Stimulated activated CD4-positive, alpha-beta T cell treated with anti-CD3 and anti-CD28 coated beads, Interleukin-12 subunit alpha, Interleukin-12 subunit beta, amount 100 ng/mL, for 4 hours (primary cell): ENCODE measurements around the gene ANO1.

Experiments used
- DNase-seq: peaks from one replicate; pipeline ENCODE4 v3.0.0-alpha.2; 2020

The ANO1 gene

DNA sequence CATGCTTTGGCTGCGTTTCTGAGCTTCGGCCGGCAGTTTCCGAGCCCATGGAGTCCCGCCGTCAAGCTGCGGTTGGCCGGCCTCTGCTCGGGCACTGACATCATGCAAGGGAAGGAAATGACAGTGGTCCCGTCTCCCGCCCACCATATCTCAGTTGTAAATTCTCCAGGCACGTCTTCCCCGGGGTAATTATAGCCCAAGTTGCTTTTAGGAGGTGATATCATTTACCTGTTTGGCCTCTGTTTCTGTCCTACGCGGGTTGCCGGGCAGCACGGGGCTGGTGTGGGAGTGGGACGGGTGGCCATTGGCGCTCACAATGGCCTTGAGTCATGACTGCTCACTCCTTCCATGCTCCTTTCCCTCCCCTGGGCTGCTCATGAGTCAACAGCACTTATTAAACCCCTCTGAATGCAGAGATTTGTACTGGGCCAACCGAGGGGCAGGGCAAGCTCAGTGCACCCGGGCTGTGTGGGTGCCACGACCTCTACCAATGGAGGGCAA lies 4.2 kb upstream of the ANO1 start:
- no peak for DNase-seq

- DNase-seq = no peak
Observed at GRCh38 chr11:70074746-70075145, 3.4 kb upstream of the ANO1 start.

DNA sequence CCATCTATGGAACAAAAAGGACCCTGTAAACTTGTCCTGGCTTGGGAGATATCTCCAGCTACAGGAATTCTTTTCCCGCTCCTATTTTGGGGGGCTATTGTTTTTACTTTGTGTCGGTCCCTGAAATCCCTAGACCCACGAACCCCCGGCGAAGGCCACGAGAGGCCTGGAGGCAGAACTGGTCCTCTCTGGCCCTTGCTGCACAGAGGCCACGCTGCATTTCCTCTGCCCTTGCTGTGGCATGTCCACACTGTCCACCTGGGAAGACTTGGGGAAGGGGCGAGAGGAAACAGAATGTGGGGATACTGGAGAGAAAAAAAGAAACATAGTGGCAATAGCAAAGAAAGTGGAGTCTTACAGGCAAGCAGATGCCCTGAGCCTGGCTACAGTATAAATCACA lies 2.3 kb upstream of the ANO1 start:
- no peak for DNase-seq

- DNase-seq = no peak
Observed at GRCh38 chr11:70076461-70076931, 1.6 kb upstream of the ANO1 start.

DNA sequence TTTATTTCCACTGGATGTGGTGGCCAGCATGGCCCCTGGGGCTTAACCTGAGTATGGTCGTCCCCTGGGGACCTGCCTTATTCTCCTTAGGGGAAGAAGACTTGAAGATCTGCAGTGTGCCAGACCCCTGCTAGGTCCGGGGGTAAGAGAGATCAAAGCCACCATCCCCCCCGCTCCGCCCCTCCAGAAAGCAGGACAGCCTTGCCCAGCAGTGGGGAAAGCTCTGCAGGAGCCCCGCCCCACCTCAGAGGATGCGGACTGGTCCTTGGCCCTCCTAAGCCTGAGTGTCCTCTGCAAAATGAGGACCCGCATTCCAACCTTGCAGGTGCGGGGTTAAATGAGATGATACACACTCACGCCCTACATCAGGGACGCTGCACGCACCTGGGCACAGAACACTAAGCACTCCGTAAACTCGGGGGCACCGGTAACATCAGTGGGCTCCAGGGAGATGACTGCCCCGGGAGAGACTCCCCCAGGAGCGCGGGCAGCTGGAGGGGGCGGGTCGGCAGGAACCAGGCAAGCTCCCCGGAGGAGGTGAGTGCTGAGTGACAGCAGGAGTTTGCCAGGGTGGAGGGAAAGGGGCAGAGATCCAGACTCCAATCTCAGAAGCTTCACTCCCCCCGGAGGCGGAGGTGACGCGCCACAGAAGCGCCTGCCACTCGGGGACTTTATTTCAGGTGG lies 564 bp upstream of the ANO1 start:
- DNase-seq = no peak

GRCh38 chr11:70078781-70079616 lies 882 bp downstream of the ANO1 start:
- no peak for DNase-seq

DNA sequence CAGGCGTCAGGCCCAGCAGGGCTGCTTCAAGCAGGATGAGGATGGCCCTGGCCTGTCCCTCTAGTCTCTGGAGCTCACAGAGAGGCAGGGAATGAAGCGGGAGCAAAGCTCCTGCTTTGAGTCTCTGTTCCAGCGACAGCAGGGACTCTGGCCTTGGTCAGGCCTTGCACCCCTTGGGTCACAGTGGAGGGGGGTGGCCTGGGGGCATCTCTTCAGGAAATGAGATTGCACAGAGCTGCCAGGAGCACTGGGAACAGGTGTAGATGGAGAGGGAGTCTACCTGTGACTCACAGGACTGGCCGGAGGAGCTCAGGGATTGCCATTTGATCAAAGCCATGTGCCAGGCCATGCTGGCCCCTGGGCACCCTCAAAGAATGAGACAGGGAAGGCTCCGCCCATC lies 1.6 kb downstream of the ANO1 start:
- no peak for DNase-seq

DNA sequence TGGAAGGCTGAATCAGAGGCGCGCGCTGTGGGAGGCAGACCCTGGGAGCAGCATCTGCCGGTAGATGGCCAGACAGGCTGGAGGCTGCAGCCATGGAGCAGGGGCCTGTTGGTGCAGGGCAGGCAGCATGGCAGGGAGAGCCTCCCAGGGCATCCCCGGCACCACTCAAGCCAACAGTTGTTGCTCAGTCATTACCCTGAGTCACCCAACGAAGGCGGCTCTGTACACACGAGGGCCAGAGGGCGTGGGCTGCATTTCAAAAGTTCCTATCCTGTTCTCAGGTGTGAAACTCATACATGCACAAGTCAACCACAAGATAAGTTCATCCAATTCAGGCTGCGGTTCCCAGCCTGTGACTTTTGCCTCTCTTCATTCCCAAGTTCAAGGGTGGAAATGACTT lies 2.6 kb downstream of the ANO1 start:
- no peak for DNase-seq

DNA sequence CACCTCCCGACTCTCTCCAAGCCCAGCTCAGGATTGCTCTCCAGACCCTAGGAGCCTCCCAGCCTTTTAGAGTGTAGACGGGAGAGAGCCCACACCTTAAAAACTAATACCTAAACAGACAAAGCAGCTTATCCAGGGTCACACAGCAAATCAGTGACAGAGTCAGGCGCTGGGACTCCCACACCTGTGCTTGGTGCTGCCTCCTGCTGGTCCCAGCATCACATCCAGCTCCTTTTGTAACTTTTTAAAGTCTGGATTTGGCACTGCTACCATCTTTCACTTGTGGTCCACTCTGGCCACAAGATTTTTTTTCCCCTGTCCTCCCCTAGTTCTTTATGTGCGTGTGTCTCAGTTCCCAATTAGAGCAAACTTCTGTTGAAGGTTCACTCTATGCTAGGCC lies 4.7 kb downstream of the ANO1 start:
- no peak for DNase-seq

DNA sequence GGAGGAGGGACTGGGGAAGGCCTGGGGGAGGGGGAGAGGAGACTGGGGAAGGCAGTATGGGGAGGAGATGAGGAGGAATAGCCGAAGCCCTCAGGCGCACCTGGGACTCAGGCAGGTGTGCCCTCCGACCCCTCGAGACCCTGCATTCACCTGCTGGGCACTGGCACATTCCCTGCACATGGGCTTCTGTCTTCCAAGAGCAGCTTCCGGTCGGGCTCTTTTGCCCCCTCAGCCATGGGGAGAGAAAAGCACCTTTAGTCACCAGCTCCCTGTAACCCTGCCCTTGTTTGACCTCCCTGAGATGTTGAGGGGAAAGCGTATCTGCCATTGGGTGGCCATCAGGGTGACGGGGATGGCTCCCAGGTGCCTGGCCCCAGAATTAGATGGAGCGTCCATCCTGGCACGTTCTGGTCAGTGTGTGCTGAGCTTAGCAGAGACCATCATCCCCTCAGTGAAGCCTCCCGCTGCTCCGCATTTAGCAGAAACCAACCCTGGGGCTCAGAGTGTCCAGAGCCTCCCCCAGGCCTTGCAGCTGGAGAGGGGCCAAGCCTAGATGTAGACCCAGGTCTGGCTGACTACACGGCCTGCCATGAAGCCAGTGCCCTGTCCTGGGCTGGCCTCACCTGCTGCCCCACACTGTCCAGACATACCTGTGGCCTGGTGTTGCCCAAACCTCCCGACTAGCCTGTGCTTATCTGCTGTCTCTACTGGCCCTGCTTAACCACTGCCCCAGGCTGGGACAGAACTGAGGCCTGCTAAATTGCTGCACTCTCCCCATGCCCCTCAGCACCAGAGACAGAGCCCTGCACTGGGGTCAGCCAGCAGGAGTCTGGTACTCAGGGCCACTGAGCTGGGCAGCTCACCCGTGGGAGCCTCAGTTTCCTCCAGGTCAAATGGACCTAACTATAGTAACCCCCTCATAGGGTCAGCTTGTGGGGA lies 6.2 kb downstream of the ANO1 start:
- DNase-seq = no peak

DNA sequence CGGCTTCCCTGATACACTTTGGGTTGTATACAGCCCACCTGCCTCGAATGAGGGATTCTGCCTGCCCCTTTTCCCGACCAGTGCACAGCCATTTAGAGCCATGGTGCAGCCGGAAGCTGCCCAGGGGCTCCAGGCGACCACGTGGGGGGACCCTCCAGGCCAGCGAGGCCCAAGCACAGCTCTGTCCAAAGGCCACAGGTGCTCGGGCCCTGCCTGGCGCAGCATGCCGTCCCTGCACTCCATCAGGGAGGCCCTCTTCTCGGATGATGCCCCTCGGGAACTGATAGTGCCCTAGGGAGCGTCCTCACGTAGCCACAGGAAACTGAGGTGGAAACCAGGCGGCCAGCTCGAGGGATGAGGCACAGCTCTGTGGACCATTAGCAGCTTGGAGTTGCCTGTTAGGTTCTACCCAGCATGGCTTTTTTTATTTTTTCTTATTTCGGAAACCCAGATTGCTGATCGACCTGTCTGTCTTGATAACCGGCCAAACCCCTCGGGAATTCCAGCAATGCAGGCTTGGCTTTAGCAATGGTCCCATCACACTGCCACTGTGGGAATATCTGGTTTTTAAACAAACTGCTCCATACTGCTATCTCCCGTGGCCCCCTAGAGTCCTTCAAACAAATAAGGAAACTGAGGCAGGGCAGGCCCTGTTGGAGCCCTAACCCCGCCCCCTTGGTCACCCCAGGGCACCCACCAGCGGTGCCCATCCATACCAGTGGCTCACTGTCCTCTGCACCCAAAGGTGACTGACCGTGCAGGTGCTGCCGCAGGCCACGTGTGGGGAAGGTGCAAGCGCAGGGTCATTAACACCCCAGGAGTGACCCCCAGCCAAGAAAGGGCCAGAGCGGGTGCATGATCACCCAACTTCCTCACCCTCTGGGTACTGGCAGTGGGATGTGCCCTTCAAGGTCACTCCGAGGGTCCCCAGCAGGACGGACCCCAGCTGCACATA lies 8.0 kb downstream of the ANO1 start:
- no peak for DNase-seq

- no peak for DNase-seq
Observed at GRCh38 chr11:70087446-70088167, 9.5 kb downstream of the ANO1 start.

DNA sequence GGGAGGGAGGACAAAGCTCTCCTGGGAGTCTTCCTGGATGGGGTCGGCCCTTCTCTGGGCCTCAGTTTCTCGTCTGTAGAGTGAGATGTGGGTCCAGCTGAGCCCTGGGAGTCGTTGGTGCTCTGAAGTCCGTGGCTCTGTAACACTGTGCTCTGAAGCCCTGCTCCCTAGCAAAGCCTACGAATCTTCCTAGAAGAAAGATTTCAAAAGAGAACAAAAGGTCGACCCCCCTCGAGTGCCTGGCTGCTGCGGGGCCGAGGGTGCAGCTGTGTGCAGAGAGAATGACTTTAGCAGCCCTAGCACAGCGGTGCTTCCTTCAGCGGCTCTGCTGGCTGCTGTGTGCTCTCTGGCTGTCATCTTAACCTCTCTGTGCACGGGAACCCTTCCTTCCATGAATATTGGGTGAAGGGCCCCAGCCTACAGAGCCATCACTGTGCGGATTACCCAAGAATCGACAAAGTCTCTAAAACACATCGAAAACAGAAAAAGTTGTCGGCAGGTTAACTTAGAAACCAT lies 10.7 kb downstream of the ANO1 start:
- no peak for DNase-seq

GRCh38 chr11:70089631-70090030 lies 11.5 kb downstream of the ANO1 start:
- DNase-seq = no peak

GRCh38 chr11:70090961-70091381 lies 12.9 kb downstream of the ANO1 start:
- DNase-seq = no peak

GRCh38 chr11:70091638-70092037 lies 13.5 kb downstream of the ANO1 start:
- DNase-seq = no peak

DNA sequence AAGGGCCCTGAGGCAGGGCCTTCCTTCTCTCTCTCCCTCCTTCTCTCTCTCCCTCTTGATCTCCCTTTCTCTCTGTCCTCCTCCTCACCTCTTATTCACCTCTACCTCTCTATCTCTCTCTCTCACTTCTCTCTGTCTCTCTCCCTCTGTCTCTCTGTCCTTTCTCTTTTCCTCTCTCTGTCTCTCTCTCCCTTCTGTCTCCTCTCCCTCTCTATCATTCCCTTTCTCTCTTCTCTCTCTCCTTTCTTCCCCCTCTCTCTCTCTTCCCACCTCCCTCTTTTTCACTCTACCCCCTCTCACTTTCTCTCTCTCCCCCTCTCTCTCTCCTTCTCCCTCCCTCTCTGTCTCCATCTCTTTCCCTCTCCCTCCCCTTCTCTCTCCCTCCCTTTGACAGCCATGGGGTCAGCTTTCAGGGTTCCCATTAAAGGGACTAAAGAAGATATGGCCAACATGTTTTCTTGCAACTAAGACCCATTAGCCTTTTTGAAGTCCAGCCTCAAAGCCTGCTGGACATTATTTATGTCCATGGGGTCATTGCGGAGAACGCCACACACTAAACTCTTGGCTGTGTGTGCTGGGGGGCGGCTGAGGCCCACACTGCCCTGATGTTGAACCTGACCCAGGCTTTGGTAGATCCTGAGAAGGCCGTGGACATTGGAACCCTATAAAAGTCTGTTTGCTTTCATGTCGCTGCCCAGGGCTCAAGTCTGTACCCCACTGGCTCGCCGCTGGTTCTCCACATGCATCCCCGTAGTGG lies 15.0 kb downstream of the ANO1 start:
- no peak for DNase-seq

GRCh38 chr11:70095541-70096252 lies 17.6 kb downstream of the ANO1 start:
- DNase-seq = no peak

- DNase-seq = no peak
Observed at GRCh38 chr11:70097783-70098563, 19.9 kb downstream of the ANO1 start.
